Activated CD4-positive, alpha-beta T cell treated with anti-CD3 and anti-CD28 coated beads, Interleukin-2, amount 50 U/mL, for 24 hours (primary cell): Measurements from ENCODE around the gene KSR1.
A peak's percentile ranks its signal among the peaks of the same experiment; 100 is the strongest.

ENCODE experiments used
- DNase-seq, 2 donors: peaks; one replicate each; pipeline ENCODE4 v3.0.0-alpha.2; 2020; ENCODE audit warnings: low read depth in 1 of 2, low spot score in 1 of 2

KSR1 gene

GRCh38 chr17:27512511-27513346 lies 56.5 kb downstream of the KSR1 start:
- DNase-seq, result no peak

GRCh38 chr17:27513849-27514248 lies 57.6 kb downstream of the KSR1 start:
- no peak for DNase-seq

- no peak for DNase-seq
These were observed 58.6 kb downstream of the KSR1 start for GRCh38 chr17:27514595-27515413.

- DNase-seq, result no peak
These were observed 61.8 kb downstream of the KSR1 start for GRCh38 chr17:27518048-27518447.

- no peak for DNase-seq
These were observed 62.6 kb downstream of the KSR1 start for GRCh38 chr17:27518545-27519521.

GRCh38 chr17:27519550-27519949 lies 63.3 kb downstream of the KSR1 start:
- no peak for DNase-seq

GRCh38 chr17:27520491-27521185 lies 64.4 kb downstream of the KSR1 start:
- no peak for DNase-seq

- no peak for DNase-seq
These were observed 65.2 kb downstream of the KSR1 start for GRCh38 chr17:27521281-27522027.

- no peak for DNase-seq
These were observed 65.9 kb downstream of the KSR1 start for GRCh38 chr17:27522028-27522635.

- DNase-seq, result no peak
These were observed 67.5 kb downstream of the KSR1 start for GRCh38 chr17:27523712-27524111.

GRCh38 chr17:27524594-27524993 lies 68.3 kb downstream of the KSR1 start:
- DNase-seq, result no peak

- no peak for DNase-seq
These were observed 69.1 kb downstream of the KSR1 start for GRCh38 chr17:27525316-27525715.

GRCh38 chr17:27525836-27526603 lies 69.8 kb downstream of the KSR1 start:
- no peak for DNase-seq

GRCh38 chr17:27526604-27527002 lies 70.4 kb downstream of the KSR1 start:
- peak in 1 of 2 donors; percentile 32 for DNase-seq

GRCh38 chr17:27529230-27529796 lies 73.1 kb downstream of the KSR1 start:
- no peak for DNase-seq

- no peak for DNase-seq
These were observed 74.6 kb downstream of the KSR1 start for GRCh38 chr17:27530764-27531391.

- no peak for DNase-seq
These were observed 75.3 kb downstream of the KSR1 start for GRCh38 chr17:27531469-27531961.
